Stomach (tissue), 4 donors: Measurements from ENCODE around the gene AKT2.

Experiments used
- CTCF ChIP-seq, 7 experiments: fragments of 450-650 bp in 4 of 7; fragments of 200-600 bp in 3 of 7; sonication (generic) in 3 of 7; IDR thresholded peaks; one replicate each; pipeline ENCODE4 v1.5.1; 2016 to 2019; ENCODE audit warnings: antibody characterized with exemption in 7 of 7, control low read depth in 2 of 7, mild to moderate bottlenecking in 1 of 7
- EP300 ChIP-seq: sonication (generic); formaldehyde crosslinking; IDR thresholded peaks from one replicate; pipeline ENCODE4 v1.6.1; 2017; ENCODE audit warnings: antibody characterized with exemption
- POLR2A ChIP-seq, 4 donors: fragments of 450-650 bp; IDR thresholded peaks; one replicate each; pipeline ENCODE4 v1.6.1; 2016; ENCODE audit warnings: antibody characterized with exemption in 4 of 4, control low read depth in 2 of 4, mild to moderate bottlenecking in 1 of 4, moderate library complexity in 1 of 4
- POLR2AphosphoS5 ChIP-seq, 3 donors: sonication (generic); formaldehyde crosslinking; IDR thresholded peaks; one replicate each; pipeline ENCODE4 v1.6.1; 2016; ENCODE audit warnings: antibody characterized with exemption in 3 of 3

- TF ChIP-seq CTCF (IDR thresholded peaks at IDR 0.05) (no peak), POLR2AphosphoS5 (IDR thresholded peaks at IDR 0.05) (no peak), POLR2A (IDR thresholded peaks at IDR 0.05) (no peak), EP300 (no peak)
These were observed 45.9 kb upstream of the AKT2 start for GRCh38 chr19:40331052-40331451.
